Activated T-cell treated with anti-CD3 and anti-CD28 coated beads, Interleukin-2, amount 50 U/mL, for 48 hours (primary cell): Measurements from ENCODE around the gene CAMK2N1.

Experiments
- DNase-seq, 2 experiments: peaks; one replicate each; pipeline ENCODE4 v3.0.0-alpha.2; 2020

The CAMK2N1 gene

DNA sequence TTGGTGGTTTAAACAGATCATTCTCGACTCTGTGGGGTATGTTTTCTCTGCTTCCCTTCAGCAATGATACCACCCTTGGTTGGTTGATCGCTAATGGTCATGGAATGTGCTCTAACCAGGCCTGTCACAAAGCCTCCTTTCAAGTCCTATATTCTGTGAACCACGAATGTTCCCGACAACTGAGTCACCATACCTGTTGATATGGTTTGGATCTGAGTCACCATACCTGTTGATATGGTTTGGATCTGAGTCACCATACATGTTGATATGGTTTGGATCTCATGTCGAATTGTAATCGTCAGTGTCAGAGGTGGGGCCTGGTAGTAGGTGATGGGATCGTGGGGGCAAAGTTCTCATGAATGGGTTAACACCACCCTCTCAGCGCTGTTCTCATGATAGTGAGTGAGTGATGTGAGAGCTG lies 10.2 kb upstream of the CAMK2N1 start:
- peak; percentile 51 to 59 for DNase-seq

DNA sequence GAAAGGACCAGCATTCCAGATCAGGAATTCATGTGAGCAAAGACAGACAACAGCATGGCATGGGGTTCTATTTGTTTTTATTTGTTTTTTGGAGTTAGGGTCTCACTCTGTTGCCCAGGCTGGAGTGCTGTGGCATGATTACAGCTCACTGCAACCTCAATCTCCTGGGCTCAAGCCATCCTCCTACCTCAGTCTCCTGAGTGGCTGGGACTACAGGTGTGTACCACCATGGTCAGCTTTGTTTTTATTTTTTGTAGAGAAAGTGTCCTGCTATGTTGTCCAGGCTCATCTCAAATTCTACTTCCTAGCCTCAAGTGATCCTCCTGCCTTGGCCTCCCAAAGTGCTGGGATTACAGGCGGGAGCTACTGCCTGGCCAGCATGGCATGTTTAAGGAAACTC lies 9.7 kb upstream of the CAMK2N1 start:
- DNase-seq: no peak

DNA sequence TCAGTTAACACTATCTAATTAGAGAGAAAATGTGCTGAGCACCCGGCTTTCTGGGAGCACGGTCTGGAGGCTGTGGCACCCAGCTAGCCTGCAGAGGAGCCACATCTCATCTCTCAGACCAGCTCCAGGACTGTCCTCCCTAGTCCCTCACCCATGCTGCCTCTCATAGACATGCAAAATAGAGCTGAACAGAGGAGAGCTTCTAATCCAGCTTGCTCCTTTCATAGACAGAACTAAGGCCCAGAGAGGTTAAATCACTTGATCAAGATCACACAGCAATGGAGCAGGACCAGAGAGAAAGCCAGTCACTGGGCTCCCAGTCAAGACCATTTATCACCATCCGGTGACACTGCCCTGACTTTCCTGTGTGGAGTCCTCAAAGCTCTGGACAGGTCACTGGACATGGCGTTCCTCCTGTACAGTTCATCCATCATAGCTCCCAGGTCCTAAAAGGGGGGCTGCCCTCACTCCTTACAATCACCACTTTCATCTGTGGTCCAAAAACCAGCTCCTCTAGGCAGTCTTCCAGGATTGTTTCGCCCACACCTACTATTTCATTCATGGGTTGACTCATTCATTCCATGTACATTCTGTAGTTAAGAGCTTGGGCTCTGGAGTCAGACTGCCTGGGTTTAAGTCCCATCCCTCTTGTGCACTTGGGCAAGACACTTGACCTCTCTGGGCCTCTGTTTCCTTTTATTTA lies 8.8 kb upstream of the CAMK2N1 start:
- no peak for DNase-seq

GRCh38 chr1:20493839-20494608 lies 8.0 kb upstream of the CAMK2N1 start:
- peak; percentile 89 to 93 for DNase-seq

DNA sequence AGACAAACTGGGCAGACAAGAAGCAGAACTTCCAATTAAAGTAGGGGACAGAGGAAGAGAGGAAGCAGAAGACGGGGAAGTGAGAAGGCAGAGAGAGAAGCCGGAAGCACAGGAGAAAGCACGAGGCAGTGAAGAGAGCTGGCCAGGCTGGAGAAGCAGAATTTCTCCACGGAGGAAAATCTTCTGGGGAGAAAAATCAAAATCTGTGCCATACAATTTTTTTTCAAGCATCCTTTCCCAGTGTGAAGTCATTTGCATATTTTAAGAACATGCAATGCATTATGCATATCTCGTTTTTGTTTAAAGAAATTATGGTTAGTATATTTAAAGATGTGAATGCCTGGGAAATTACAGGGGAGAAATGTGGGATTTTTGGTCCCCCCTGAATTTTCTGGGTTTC lies 7.3 kb upstream of the CAMK2N1 start:
- no peak for DNase-seq

- no peak for DNase-seq
Observed at GRCh38 chr1:20492751-20493150, 6.7 kb upstream of the CAMK2N1 start.

DNA sequence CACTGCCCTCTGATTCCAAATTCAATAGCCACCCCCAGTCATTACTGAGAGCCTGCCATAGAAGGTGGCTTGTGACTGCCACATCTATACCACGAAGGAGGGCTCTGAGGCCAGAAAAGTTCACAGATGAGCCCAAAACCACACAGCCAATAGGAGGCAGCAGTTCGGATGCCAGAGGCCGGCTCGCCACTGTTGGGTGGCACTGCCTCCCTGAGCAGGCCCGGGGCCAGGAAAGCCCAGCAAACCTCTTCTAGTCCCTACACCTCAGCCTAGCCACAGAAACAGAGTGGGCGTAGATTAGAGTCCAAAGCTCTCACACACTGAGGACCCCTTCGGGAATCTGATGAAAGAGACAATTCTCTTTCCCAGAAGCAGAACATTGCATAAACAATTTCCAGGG lies 5.9 kb upstream of the CAMK2N1 start:
- no peak for DNase-seq

DNA sequence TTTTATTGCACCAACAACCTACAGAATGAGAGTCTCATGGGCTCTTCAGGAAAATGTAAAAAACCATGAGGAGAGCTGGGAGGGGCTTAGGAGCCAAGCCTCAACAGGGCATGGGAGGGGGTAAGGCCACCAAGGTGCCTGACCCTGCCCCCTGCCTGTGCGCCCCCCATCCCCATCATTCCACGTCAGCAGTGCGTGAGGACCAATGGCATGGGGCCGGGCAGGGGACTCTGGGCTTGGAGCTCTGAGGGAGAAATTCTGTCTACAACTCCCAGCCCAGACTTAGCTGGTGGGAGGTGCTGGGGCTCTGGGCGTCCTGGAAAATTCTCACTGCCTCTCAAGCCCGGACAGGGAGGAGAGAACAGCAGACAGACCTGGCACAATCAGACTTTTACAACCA lies 5.2 kb upstream of the CAMK2N1 start:
- DNase-seq: no peak

GRCh38 chr1:20487236-20487590 lies 1.2 kb upstream of the CAMK2N1 start:
- no peak for DNase-seq

- DNase-seq: peak in 1 of 2 experiments; percentile 31
Observed at GRCh38 chr1:20486457-20487235, 636 bp upstream of the CAMK2N1 start.

- DNase-seq: peak in 1 of 2 experiments; percentile 41
Observed at GRCh38 chr1:20484519-20485462, 1.2 kb downstream of the CAMK2N1 start.

DNA sequence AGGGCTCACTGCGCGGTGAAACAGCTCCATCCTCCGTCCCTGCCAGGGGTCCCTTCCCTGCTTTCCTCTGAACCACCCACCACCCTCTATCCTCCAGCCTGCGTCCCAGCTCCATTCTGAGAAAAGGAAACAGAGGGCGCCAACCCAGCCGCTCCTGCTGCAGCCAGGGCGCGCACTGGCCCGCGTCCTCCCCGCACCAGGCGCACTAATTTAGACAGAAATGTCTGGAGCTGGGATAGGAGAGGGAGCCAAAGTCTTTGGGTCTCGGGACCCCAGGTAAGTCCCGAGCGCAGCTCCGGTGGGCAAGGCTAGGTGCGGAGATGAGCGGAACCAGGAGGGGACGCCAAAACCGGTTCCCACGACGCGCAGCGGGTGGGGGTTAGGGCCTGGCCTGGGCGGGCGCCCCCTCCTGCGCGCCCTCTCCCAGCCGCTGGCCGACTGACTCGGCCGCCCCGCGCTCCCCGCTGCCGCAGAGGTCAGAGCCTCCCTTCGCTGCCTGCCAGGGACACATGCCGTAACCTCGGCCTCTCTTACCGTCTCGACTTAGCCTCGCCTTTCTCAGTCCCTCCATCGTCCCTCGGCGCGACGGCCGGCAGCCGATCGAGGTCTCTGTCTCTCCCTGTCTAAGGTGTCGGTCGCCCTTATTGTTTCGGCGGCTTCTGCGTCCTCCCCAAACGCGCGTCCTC lies 2.0 kb downstream of the CAMK2N1 start:
- peak in 1 of 2 experiments; percentile 40 for DNase-seq

GRCh38 chr1:20483098-20483832 lies 2.7 kb downstream of the CAMK2N1 start:
- no peak for DNase-seq

- DNase-seq: no peak
Observed at GRCh38 chr1:20481643-20482498, 4.1 kb downstream of the CAMK2N1 start.

DNA sequence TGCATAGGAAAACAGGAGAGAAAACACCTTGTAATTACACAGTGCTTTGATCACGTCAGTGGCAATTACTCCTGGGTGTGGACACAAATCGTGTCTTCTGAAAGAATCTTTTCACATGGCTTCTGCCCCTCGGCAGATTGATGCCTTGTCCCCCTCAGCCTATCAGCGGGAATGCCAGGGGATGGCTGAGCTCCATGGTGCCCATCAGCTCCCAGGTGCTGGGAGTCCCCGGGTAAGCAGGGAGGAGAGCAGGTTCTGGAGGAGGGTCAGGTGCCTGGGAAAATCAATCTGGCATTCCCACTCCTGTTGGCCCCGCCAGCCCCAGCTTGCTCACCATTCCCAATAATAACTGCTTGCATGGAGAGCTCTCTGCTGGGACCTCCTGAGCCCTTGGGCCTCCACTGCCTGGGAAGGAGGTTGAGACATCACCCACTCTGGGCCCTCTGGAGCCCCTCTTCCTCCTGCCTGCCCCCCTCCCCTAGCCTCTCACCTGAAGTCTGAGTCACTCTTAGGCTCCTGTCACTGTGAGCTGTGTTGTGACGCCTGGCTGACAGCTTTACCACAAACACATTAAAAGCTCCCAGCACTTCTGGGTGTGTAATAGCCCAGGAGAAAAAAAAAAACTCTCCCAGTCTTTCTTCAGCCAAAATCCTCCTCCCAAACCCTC lies 4.9 kb downstream of the CAMK2N1 start:
- no peak for DNase-seq

DNA sequence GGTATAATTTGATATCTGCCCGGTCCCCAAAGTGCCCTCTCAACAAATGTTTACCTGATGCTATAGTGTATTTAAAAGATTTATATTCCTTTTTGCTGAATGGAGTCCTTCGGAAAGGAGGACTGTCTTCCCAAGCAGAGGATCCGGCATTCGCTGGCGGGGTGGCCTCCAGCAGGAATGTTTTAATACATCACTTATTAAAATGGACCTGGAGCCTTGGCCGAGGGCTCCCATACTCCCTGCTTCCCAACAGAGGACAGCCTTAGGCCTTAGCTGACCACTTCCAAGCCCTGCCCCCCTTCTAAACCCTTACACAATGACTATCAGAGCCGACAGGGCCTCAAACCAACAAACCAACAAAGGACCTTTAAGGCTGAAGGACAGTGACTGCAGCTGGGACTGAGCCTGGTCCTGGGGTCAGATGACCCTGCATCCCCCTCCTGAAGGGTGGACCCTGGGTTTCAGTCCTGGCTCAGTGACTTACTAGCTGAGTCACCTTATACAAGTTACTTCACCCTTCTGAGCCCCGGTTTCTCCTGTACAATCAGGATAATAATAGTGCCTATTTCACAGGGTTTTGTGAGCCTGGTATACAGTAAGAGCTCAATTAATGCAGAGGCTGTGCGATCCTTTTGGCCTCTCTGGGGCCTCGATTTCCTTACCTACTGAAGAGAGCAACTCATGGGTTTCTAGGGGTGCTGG lies 5.6 kb downstream of the CAMK2N1 start:
- no peak for DNase-seq

- no peak for DNase-seq
Observed at GRCh38 chr1:20479840-20480239, 6.2 kb downstream of the CAMK2N1 start.

- DNase-seq: no peak
Observed at GRCh38 chr1:20478057-20478635, 7.9 kb downstream of the CAMK2N1 start.
